Measurements from ENCODE around the gene SLC25A21.
"Not testable (repeated sequence)": the region's sequence is repeated elsewhere in the genome, so short reads cannot be mapped to it uniquely, and the experiment has no call there.

Gene SLC25A21

DNA sequence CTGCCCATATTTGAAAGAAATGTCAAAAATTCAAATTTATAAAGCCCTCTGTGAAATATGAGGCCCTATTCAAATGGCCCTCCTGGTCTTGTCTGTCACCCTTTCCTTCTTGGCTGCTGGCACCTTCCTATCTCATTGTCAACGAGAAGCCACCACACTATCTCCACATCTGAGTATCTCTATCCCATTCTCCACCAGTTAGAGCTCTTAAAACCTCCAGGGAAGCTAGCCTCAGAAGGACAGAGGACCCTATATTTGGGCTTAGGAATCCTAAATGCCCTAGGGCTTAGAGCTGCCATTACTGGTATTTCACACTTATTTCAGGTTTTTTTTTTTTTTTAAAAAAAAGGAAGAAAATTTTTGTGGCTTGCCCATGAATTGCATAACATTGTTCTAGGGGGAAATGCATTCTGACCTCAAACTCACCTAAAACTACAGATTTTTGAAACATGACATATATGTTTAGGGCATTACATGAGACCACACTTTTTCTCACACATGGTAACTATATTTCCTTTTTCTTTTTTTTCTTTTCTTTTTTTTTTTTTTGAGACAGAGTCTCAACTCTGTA is 25.0 kb downstream of the SLC25A21 start:
- DNase-seq (ENCODE audit: extremely low read depth, low read depth), result no peak
- TF ChIP-seq CTCF (IDR thresholded peaks at IDR 0.05; ENCODE audit: low read depth, low read length), result no peak

DNA sequence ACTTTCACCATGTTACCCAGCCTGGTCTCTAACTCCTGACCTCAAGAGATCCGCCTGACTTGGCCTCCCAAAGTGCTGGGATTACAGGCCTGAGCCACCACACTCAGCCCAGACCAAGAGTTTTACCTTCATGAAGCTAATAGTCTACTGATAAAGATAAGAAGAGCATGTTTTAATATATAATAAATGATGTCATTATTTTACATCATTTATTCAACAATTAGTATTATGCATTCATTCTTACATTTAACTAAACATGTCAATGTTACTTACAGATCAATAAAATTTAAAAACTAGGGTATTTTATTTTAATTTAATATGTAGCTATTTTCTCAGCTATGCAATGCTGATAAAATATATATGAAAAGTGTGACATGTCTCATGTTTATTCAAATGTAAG is 26.0 kb downstream of the SLC25A21 start:
- not testable (repeated sequence) for DNase-seq (ENCODE audit: extremely low read depth, low read depth)

DNA sequence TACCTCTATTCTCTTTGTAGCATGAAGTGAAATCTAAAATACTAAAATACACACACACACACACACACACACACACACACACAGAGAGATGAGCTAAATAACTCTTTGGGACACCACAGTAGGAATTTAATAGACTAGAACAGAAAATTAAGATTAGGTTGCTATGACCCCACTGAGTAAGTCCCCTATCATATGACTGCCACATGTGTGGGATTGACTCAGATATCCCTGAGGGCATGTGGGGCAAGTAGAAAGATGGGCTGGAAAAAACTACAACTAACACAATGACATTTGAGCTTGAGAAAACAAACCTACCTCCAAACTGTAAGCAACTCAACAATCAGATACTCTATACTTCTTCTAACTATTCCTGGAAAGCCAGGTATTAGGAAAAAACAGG is 27.0 kb downstream of the SLC25A21 start:
- peak; percentile 31 for DNase-seq (ENCODE audit: extremely low read depth, low read depth)
- TF ChIP-seq CTCF (IDR thresholded peaks at IDR 0.05; ENCODE audit: low read depth, low read length), result no peak

GRCh38 chr14:37144729-37145363 is 27.6 kb downstream of the SLC25A21 start:
- DNase-seq (ENCODE audit: extremely low read depth, low read depth), result no peak
- no peak for TF ChIP-seq CTCF (IDR thresholded peaks at IDR 0.05; ENCODE audit: low read depth, low read length)

GRCh38 chr14:37143475-37143874 is 28.9 kb downstream of the SLC25A21 start:
- TF ChIP-seq CTCF (IDR thresholded peaks at IDR 0.05; ENCODE audit: low read depth, low read length), result no peak
- DNase-seq (ENCODE audit: extremely low read depth, low read depth), result no peak

- peak; percentile 15 for DNase-seq (ENCODE audit: extremely low read depth, low read depth)
- TF ChIP-seq CTCF (IDR thresholded peaks at IDR 0.05; ENCODE audit: low read depth, low read length), result peak; percentile 1
These were observed 29.5 kb downstream of the SLC25A21 start for GRCh38 chr14:37142835-37143401.

GRCh38 chr14:37140176-37140575 is 32.2 kb downstream of the SLC25A21 start:
- no peak for TF ChIP-seq CTCF (IDR thresholded peaks at IDR 0.05; ENCODE audit: low read depth, low read length)
- DNase-seq (ENCODE audit: extremely low read depth, low read depth), result no peak

Data from AG09319 (cell line).